Neural cell (in vitro differentiated cells): Measurements from ENCODE around the gene SPATA32.

Experiments used
- EP300 ChIP-seq: fragments of 450-650 bp; conservative IDR thresholded peaks from 2 replicates; pipeline ENCODE4 v1.6.1; 2014; ENCODE audit warnings: antibody characterized with exemption, mild to moderate bottlenecking, moderate library complexity; ENCODE audit not compliant: poor library complexity, severe bottlenecking
- EZH2 ChIP-seq: fragments of 200-600, 300-800 bp; shearing (Covaris generic), sonication (generic); IDR thresholded peaks from 2 replicates; pipeline ENCODE4 v1.6.1; 2014; ENCODE audit warnings: antibody characterized with exemption, low read length, borderline replicate concordance, mild to moderate bottlenecking; ENCODE audit not compliant: insufficient read depth, poor library complexity, severe bottlenecking
- POLR2AphosphoS5 ChIP-seq: IDR thresholded peaks from 2 replicates; pipeline ENCODE4 v1.6.1; 2012
- RAD21 ChIP-seq: fragments of 450-650 bp; conservative IDR thresholded peaks from 2 replicates; pipeline ENCODE4 v1.6.1; 2014; ENCODE audit warnings: antibody characterized with exemption, mild to moderate bottlenecking, moderate library complexity
- REST ChIP-seq: IDR thresholded peaks from 2 replicates; pipeline ENCODE4 v1.6.1; 2012; ENCODE audit warnings: borderline replicate concordance
- SMC3 ChIP-seq: fragments of 450-650 bp; conservative IDR thresholded peaks from 2 replicates; pipeline ENCODE4 v1.6.1; 2014; ENCODE audit warnings: antibody characterized with exemption, mild to moderate bottlenecking, moderate library complexity; ENCODE audit not compliant: poor library complexity
- TAF1 ChIP-seq: IDR thresholded peaks from 2 replicates; pipeline ENCODE4 v1.6.1; 2012; ENCODE audit warnings: low read depth
- TF ChIP-seq, protein P1 (sequence below): fragments of 450-650 bp; IDR thresholded peaks from 2 replicates; pipeline ENCODE4 v1.5.1; 2014; ENCODE audit warnings: antibody characterized with exemption, mild to moderate bottlenecking, moderate library complexity; ENCODE audit not compliant: poor library complexity, severe bottlenecking

DNA sequence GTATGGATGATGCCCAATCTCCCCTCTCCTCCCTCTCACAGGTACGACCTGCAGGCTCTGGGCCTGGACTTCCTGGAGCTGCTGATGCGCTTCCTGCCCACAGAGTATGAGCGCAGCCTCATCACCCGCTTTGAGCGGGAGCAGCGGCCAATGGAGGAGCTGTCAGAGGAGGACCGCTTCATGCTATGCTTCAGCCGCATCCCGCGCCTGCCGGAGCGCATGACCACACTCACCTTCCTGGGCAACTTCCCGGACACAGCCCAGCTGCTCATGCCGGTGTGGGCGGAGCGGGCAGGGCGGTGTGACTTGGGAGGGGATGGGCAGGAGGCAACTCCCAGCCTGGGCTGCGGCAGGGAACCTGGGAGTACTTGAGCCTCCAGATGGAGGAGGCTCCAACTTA, 18.1 kb downstream of the SPATA32 start:
- TF ChIP-seq, protein P1, sequence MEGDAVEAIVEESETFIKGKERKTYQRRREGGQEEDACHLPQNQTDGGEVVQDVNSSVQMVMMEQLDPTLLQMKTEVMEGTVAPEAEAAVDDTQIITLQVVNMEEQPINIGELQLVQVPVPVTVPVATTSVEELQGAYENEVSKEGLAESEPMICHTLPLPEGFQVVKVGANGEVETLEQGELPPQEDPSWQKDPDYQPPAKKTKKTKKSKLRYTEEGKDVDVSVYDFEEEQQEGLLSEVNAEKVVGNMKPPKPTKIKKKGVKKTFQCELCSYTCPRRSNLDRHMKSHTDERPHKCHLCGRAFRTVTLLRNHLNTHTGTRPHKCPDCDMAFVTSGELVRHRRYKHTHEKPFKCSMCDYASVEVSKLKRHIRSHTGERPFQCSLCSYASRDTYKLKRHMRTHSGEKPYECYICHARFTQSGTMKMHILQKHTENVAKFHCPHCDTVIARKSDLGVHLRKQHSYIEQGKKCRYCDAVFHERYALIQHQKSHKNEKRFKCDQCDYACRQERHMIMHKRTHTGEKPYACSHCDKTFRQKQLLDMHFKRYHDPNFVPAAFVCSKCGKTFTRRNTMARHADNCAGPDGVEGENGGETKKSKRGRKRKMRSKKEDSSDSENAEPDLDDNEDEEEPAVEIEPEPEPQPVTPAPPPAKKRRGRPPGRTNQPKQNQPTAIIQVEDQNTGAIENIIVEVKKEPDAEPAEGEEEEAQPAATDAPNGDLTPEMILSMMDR = no peak
- no peak for TF ChIP-seq EZH2
- no peak for TF ChIP-seq POLR2AphosphoS5
- TF ChIP-seq EP300 = no peak
- no peak for TF ChIP-seq SMC3
- TF ChIP-seq RAD21 = no peak
- no peak for TF ChIP-seq TAF1
- no peak for TF ChIP-seq REST
